Daoy (cell line): ENCODE results near the gene QSER1. TPM values are rescaled to one million over a fixed set of nuclear protein-coding genes. Genes with fewer than 3 reads are reported as not detected.
A peak's percentile ranks its signal among the peaks of the same experiment; 100 is the strongest.
"Not testable (repeated sequence)": the region's sequence is repeated elsewhere in the genome, so short reads cannot be mapped to it uniquely, and the experiment has no call there.

Experiments
- DNase-seq: peaks from one replicate; pipeline ENCODE4 v3.0.0-alpha.2; 2015; ENCODE audit warnings: low read depth
- total RNA-seq: library from RNA; depleted of rRNA; stranded (reverse); fragments of >200 nt; shearing (Covaris generic); gene quantifications from 2 replicates; pipeline ENCODE4 v1.2.3, GENCODE V29; 2014; rRNA removed

The QSER1 gene
- total RNA-seq, 1 experiment from 2014 or later, result 18.6 TPM

GRCh38 chr11:33001281-33001680 is 108.7 kb downstream of the QSER1 start:
- DNase-seq, result no peak

GRCh38 chr11:33001751-33002542 is 109.3 kb downstream of the QSER1 start:
- no peak for DNase-seq

- no peak for DNase-seq
Observed at GRCh38 chr11:33005175-33005574, 112.6 kb downstream of the QSER1 start.

- DNase-seq, result no peak
Observed at GRCh38 chr11:33006010-33006409, 113.4 kb downstream of the QSER1 start.

- no peak for DNase-seq
Observed at GRCh38 chr11:33013755-33014154, 121.1 kb downstream of the QSER1 start.

- peak; percentile 94 for DNase-seq
Observed at GRCh38 chr11:33015621-33016551, 123.3 kb downstream of the QSER1 start, which contains the start of gene DEPDC7. DEPDC7 (plus strand) TSS chr11:33015878; CDS start chr11:33015956, 78 bp downstream.

- DNase-seq, result no peak
Observed at GRCh38 chr11:33016654-33017053, 124.0 kb downstream of the QSER1 start.

- no peak for DNase-seq
Observed at GRCh38 chr11:33017478-33017877, 124.9 kb downstream of the QSER1 start.

GRCh38 chr11:33017965-33018364 is 125.4 kb downstream of the QSER1 start:
- no peak for DNase-seq

GRCh38 chr11:33018840-33019239 is 126.2 kb downstream of the QSER1 start:
- no peak for DNase-seq

GRCh38 chr11:33021501-33021900 is 128.9 kb downstream of the QSER1 start:
- DNase-seq, result no peak

- no peak for DNase-seq
Observed at GRCh38 chr11:33021937-33022336, 129.3 kb downstream of the QSER1 start.

- no peak for DNase-seq
Observed at GRCh38 chr11:33025339-33025722, 132.7 kb downstream of the QSER1 start.

- DNase-seq, result no peak
Observed at GRCh38 chr11:33027233-33027632, 134.6 kb downstream of the QSER1 start.

GRCh38 chr11:33027846-33028536 is 135.4 kb downstream of the QSER1 start:
- DNase-seq, result no peak

GRCh38 chr11:33028537-33028914 is 135.9 kb downstream of the QSER1 start:
- no peak for DNase-seq

- DNase-seq, result not testable (repeated sequence)
Observed at GRCh38 chr11:33029218-33029617, 136.6 kb downstream of the QSER1 start.

Other genes with a start within 250 kb of the QSER1 start
- not detected in 2 replicates for gene CCDC73, start 98.1 kb upstream of the QSER1 start, total RNA-seq
- 0.54 and 1.7 TPM in 2 replicates for gene PRRG4, start 62.9 kb upstream of the QSER1 start, total RNA-seq
- gene DEPDC7, start 123.1 kb downstream of the QSER1 start, total RNA-seq, result 10.5 and 16.4 TPM in 2 replicates
- gene TCP11L1, start 146.8 kb downstream of the QSER1 start, total RNA-seq, result 17.3 and 19.7 TPM in 2 replicates